ENCODE results near the gene OGDH.
A peak's percentile ranks its signal among the peaks of the same experiment; 100 is the strongest.

The OGDH gene

GRCh38 chr7:44698046-44698580 is 91.7 kb downstream of the OGDH start:
- TF ChIP-seq GATA2 (IDR thresholded peaks at IDR 0.05; ENCODE audit: low read depth, low read length) = no peak
- TF ChIP-seq GATA3 (IDR thresholded peaks at IDR 0.05; ENCODE audit: low read depth, low read length) = no peak

- no peak for TF ChIP-seq GATA3 (IDR thresholded peaks at IDR 0.05; ENCODE audit: low read depth, low read length)
Observed at GRCh38 chr7:44700322-44700721, 93.9 kb downstream of the OGDH start.

- TF ChIP-seq GATA3 (IDR thresholded peaks at IDR 0.05; ENCODE audit: low read depth, low read length) = no peak
- no peak for TF ChIP-seq GATA2 (IDR thresholded peaks at IDR 0.05; ENCODE audit: low read depth, low read length)
Observed at GRCh38 chr7:44703921-44704320, 97.5 kb downstream of the OGDH start.

- TF ChIP-seq GATA2 (IDR thresholded peaks at IDR 0.05; ENCODE audit: low read depth, low read length) (no peak), GATA3 (IDR thresholded peaks at IDR 0.05; ENCODE audit: low read depth, low read length) (no peak)
Observed at GRCh38 chr7:44705434-44705833, 99.0 kb downstream of the OGDH start.

GRCh38 chr7:44706788-44707557 is 100.5 kb downstream of the OGDH start:
- TF ChIP-seq GATA3 (IDR thresholded peaks at IDR 0.05; ENCODE audit: low read depth, low read length) = no peak
- TF ChIP-seq GATA2 (IDR thresholded peaks at IDR 0.05; ENCODE audit: low read depth, low read length) = no peak

- TF ChIP-seq GATA3 (IDR thresholded peaks at IDR 0.05; ENCODE audit: low read depth, low read length) (no peak), GATA2 (IDR thresholded peaks at IDR 0.05; ENCODE audit: low read depth, low read length) (no peak)
Observed at GRCh38 chr7:44707558-44708230, 101.3 kb downstream of the OGDH start.

GRCh38 chr7:44709011-44709915 is 102.8 kb downstream of the OGDH start:
- TF ChIP-seq GATA3 (IDR thresholded peaks at IDR 0.05; ENCODE audit: low read depth, low read length) = no peak

GRCh38 chr7:44709945-44710596 is 103.6 kb downstream of the OGDH start:
- TF ChIP-seq GATA2 (IDR thresholded peaks at IDR 0.05; ENCODE audit: low read depth, low read length) = no peak
- TF ChIP-seq GATA3 (IDR thresholded peaks at IDR 0.05; ENCODE audit: low read depth, low read length) = no peak

- TF ChIP-seq GATA2 (IDR thresholded peaks at IDR 0.05; ENCODE audit: low read depth, low read length) (no peak), GATA3 (IDR thresholded peaks at IDR 0.05; ENCODE audit: low read depth, low read length) (no peak)
Observed at GRCh38 chr7:44711528-44711927, 105.1 kb downstream of the OGDH start.

GRCh38 chr7:44712012-44712411 is 105.6 kb downstream of the OGDH start:
- no peak for TF ChIP-seq GATA2 (IDR thresholded peaks at IDR 0.05; ENCODE audit: low read depth, low read length)
- TF ChIP-seq GATA3 (IDR thresholded peaks at IDR 0.05; ENCODE audit: low read depth, low read length) = no peak

GRCh38 chr7:44713141-44713540 is 106.7 kb downstream of the OGDH start:
- TF ChIP-seq GATA2 (IDR thresholded peaks at IDR 0.05; ENCODE audit: low read depth, low read length) (no peak), GATA3 (IDR thresholded peaks at IDR 0.05; ENCODE audit: low read depth, low read length) (no peak)

GRCh38 chr7:44713680-44714335 is 107.4 kb downstream of the OGDH start:
- TF ChIP-seq GATA3 (IDR thresholded peaks at IDR 0.05; ENCODE audit: low read depth, low read length) (no peak), GATA2 (IDR thresholded peaks at IDR 0.05; ENCODE audit: low read depth, low read length) (0 out of 2 replicates have a peak, but pooled peaks have one; percentile 9)

- no peak for TF ChIP-seq GATA2 (IDR thresholded peaks at IDR 0.05; ENCODE audit: low read depth, low read length)
- TF ChIP-seq GATA3 (IDR thresholded peaks at IDR 0.05; ENCODE audit: low read depth, low read length) = no peak
Observed at GRCh38 chr7:44716205-44716604, 109.8 kb downstream of the OGDH start.
